Gastroesophageal sphincter (tissue), 4 donors: ENCODE data around the gene SOX6. TPM values are rescaled to one million over a fixed set of nuclear protein-coding genes. Genes with fewer than 3 reads are reported as not detected.
A peak's percentile ranks its signal among the peaks of the same experiment; 100 is the strongest.

Experiments
- ATAC-seq: fragments of 150-250 bp; one replicate; pipeline ENCODE4 v1.9.1; 2016; ENCODE audit warnings: mild to moderate bottlenecking, moderate library complexity
- H3K27ac ChIP-seq, 4 donors: fragments of 200-600 bp; sonication (generic) in 3 of 4; 1 replicate in 3 of 4; 2 replicates in 1 of 4; pipeline ENCODE4 v1.5.1; 2016 to 2019
- H3K27me3 ChIP-seq: fragments of 200-600 bp; sonication (generic); one replicate; pipeline ENCODE4 v1.5.1; 2019
- H3K36me3 ChIP-seq, 2 donors: fragments of 200-600 bp; sonication (generic); one replicate each; pipeline ENCODE4 v1.5.1; 2019; ENCODE audit warnings: control low read depth in 1 of 2
- H3K4me1 ChIP-seq, 3 donors: fragments of 200-600 bp; sonication (generic); 1 replicate in 2 of 3; 2 replicates in 1 of 3; pipeline ENCODE4 v1.5.1; 2016 to 2019; ENCODE audit warnings: control low read depth in 2 of 3
- H3K4me3 ChIP-seq, 2 donors: fragments of 200-600 bp; sonication (generic); one replicate each; pipeline ENCODE4 v1.5.1; 2019; ENCODE audit warnings: mild to moderate bottlenecking in 1 of 2, moderate library complexity in 1 of 2
- H3K9me3 ChIP-seq, 3 donors: fragments of 200-600 bp; sonication (generic); one replicate each; pipeline ENCODE4 v1.5.1; 2017 to 2019; ENCODE audit warnings: control low read depth in 2 of 3
- CTCF ChIP-seq, 4 experiments: fragments of 200-600 bp in 2 of 4; fragments of 450-650 bp in 2 of 4; sonication (generic) in 1 of 4; IDR thresholded peaks; one replicate each; pipeline ENCODE4 v1.5.1; 2017 to 2019; ENCODE audit warnings: antibody characterized with exemption in 4 of 4, mild to moderate bottlenecking in 2 of 4, moderate library complexity in 2 of 4
- EP300 ChIP-seq: sonication (generic); formaldehyde crosslinking; IDR thresholded peaks from one replicate; pipeline ENCODE4 v1.6.1; 2017; ENCODE audit warnings: antibody characterized with exemption, mild to moderate bottlenecking
- POLR2A ChIP-seq, 2 donors: fragments of 450-650 bp; IDR thresholded peaks; one replicate each; pipeline ENCODE4 v1.6.1; 2017; ENCODE audit warnings: antibody characterized with exemption in 2 of 2, mild to moderate bottlenecking in 2 of 2, moderate library complexity in 1 of 2
- POLR2AphosphoS5 ChIP-seq: sonication (generic); formaldehyde crosslinking; IDR thresholded peaks from one replicate; pipeline ENCODE4 v1.6.1; 2017; ENCODE audit warnings: antibody characterized with exemption
- WGBS, 2 donors: methylation state at CpG; one replicate each; pipeline ENCODE4 v1.1.5; 2018; ENCODE audit warnings: low coverage in 1 of 2; 5-methylcytosine and 5-hydroxymethylcytosine counted together
- total RNA-seq, 4 donors: library from RNA; depleted of rRNA; stranded (reverse); fragments of >200 nt; gene quantifications; one replicate each; pipeline ENCODE4 v1.1.0, GENCODE V29; 2016

Gene SOX6
- total RNA-seq, 4 donors from 2014 or later: 1.2 to 21.9 (median 6.5) TPM

GRCh38 chr11:15937601-15938120 is 418.7 kb downstream of the SOX6 start:
- peak; percentile 46 for ATAC-seq
- Histone ChIP-seq H3K4me3 (peak overlapping the region in 1 of 2 donors; percentile 36), H3K4me1 (peaks cover 0 to 24% (median 0%) of the 10 kb centered on the region in 3 donors), H3K27me3 (no peaks in the 10 kb centered on the region), H3K36me3 (no peaks in the 10 kb centered on the region), H3K9me3 (no peaks in the 10 kb centered on the region), H3K27ac (peak overlapping the region in 3 of 4 donors; percentile 53 to 82 (median 57))
- WGBS, 2 donors: 17% methylated on average over 6 of the region's 12 CpGs; no CpG with 5 or more reads in 1 of the 2 donors
- peak in 1 of 4 experiments; percentile 21 for TF ChIP-seq CTCF (IDR thresholded peaks at IDR 0.05)
- no peak for TF ChIP-seq POLR2AphosphoS5

GRCh38 chr11:15936011-15936410 is 420.3 kb downstream of the SOX6 start:
- H3K27me3 ChIP-seq: no peaks in the 10 kb centered on the region
- no peak for ATAC-seq
- peaks cover 0 to 6% (median 0%) of the 10 kb centered on the region in 3 donors for H3K9me3 ChIP-seq
- 80% methylated on average over 1 of the region's 2 CpGs; no CpG with 5 or more reads in 1 of the 2 donors for WGBS, 2 donors
- H3K4me3 ChIP-seq: no peak overlapping the region
- peaks cover 0 to 24% (median 0%) of the 10 kb centered on the region in 3 donors for H3K4me1 ChIP-seq
- TF ChIP-seq POLR2A (IDR thresholded peaks at IDR 0.05) (no peak), POLR2AphosphoS5 (no peak), EP300 (no peak), CTCF (IDR thresholded peaks at IDR 0.05) (no peak)
- no peak overlapping the region for H3K27ac ChIP-seq
- H3K36me3 ChIP-seq: no peaks in the 10 kb centered on the region

- no peak overlapping the region for H3K27ac ChIP-seq
- 83 to 96% methylated on average over 4 to 5 of the region's 8 CpGs for WGBS, 2 donors
- peaks cover 0 to 24% (median 0%) of the 10 kb centered on the region in 3 donors for H3K4me1 ChIP-seq
- H3K27me3 ChIP-seq: no peaks in the 10 kb centered on the region
- TF ChIP-seq EP300: no peak
- TF ChIP-seq CTCF (IDR thresholded peaks at IDR 0.05): no peak
- no peak for TF ChIP-seq POLR2A (IDR thresholded peaks at IDR 0.05)
- no peak for TF ChIP-seq POLR2AphosphoS5
- peaks cover 0 to 6% (median 0%) of the 10 kb centered on the region in 3 donors for H3K9me3 ChIP-seq
- no peak for ATAC-seq
- no peaks in the 10 kb centered on the region for H3K36me3 ChIP-seq
- H3K4me3 ChIP-seq: no peak overlapping the region
These were observed 421.0 kb downstream of the SOX6 start for GRCh38 chr11:15935373-15935772.

- H3K9me3 ChIP-seq: peaks cover 0 to 6% (median 0%) of the 10 kb centered on the region in 3 donors
- no peaks in the 10 kb centered on the region for H3K36me3 ChIP-seq
- no peaks in the 10 kb centered on the region for H3K27me3 ChIP-seq
- H3K27ac ChIP-seq: no peak overlapping the region
- no peak for TF ChIP-seq EP300
- TF ChIP-seq POLR2A (IDR thresholded peaks at IDR 0.05): no peak
- no peak for TF ChIP-seq CTCF (IDR thresholded peaks at IDR 0.05)
- no peak for TF ChIP-seq POLR2AphosphoS5
- no peak overlapping the region for H3K4me3 ChIP-seq
- peaks cover 0 to 24% (median 0%) of the 10 kb centered on the region in 3 donors for H3K4me1 ChIP-seq
- ATAC-seq: no peak
- 82 to 84% methylated on average over 4 to 7 of the region's 7 CpGs for WGBS, 2 donors
These were observed 422.3 kb downstream of the SOX6 start for GRCh38 chr11:15933886-15934625.

GRCh38 chr11:15932417-15932816 is 423.9 kb downstream of the SOX6 start:
- no peaks in the 10 kb centered on the region for H3K27me3 ChIP-seq
- H3K4me3 ChIP-seq: no peak overlapping the region
- peaks cover 0 to 8% (median 0%) of the 10 kb centered on the region in 3 donors for H3K4me1 ChIP-seq
- WGBS, 2 donors: 90 to 100% methylated on average over 3 of the region's 3 CpGs
- H3K36me3 ChIP-seq: no peaks in the 10 kb centered on the region
- TF ChIP-seq POLR2A (IDR thresholded peaks at IDR 0.05) (no peak), EP300 (no peak)
- ATAC-seq: no peak
- H3K9me3 ChIP-seq: peaks cover 0 to 6% (median 0%) of the 10 kb centered on the region in 3 donors
- H3K27ac ChIP-seq: no peak overlapping the region
